Transverse colon (tissue), 3 donors: Measurements from ENCODE around the gene NPVF.

Source experiments
- CTCF ChIP-seq, 5 experiments: fragments of 200-600 bp in 3 of 5; fragments of 450-650 bp in 2 of 5; sonication (generic) in 3 of 5; IDR thresholded peaks; 1 replicate in 2 of 5; 2 replicates in 3 of 5; pipeline ENCODE4 v1.5.1; 2016 to 2017; ENCODE audit warnings: antibody characterized with exemption in 5 of 5, inconsistent platforms in 3 of 5, mild to moderate bottlenecking in 2 of 5, moderate library complexity in 1 of 5
- POLR2A ChIP-seq: fragments of 450-650 bp; IDR thresholded peaks from one replicate; pipeline ENCODE4 v1.6.1; 2016; ENCODE audit warnings: antibody characterized with exemption, mild to moderate bottlenecking, moderate library complexity

- no peak for TF ChIP-seq CTCF (IDR thresholded peaks at IDR 0.05)
- no peak for TF ChIP-seq POLR2A
These were observed at the start of gene NPVF for GRCh38 chr7:25228386-25228785.
